Astrocyte (in vitro differentiated cells and primary cell): ENCODE measurements around the gene GABRP. TPM values are rescaled to one million over a fixed set of nuclear protein-coding genes. Genes with fewer than 3 reads are reported as not detected.
A peak's percentile ranks its signal among the peaks of the same experiment; 100 is the strongest.

Source experiments
- DNase-seq: peaks from one replicate; pipeline ENCODE4 v3.0.0-alpha.2; 2010; ENCODE audit warnings: low read depth
- FAIRE-seq: peaks from 2 replicates; lab custom pipeline; 2011; peaks lifted over from hg19 to GRCh38; lab: Jason Lieb, UNC
- H2AFZ ChIP-seq: 2 replicates; pipeline ENCODE4 v1.6.0; 2012; ENCODE audit warnings: low read depth, low read length, inconsistent platforms
- H3K27ac ChIP-seq: 2 replicates; pipeline ENCODE4 v1.5.1; 2011; ENCODE audit warnings: low read depth, low read length, inconsistent platforms
- H3K27me3 ChIP-seq: 2 replicates; pipeline ENCODE4 v1.6.0; 2011; ENCODE audit warnings: low read length, inconsistent platforms; ENCODE audit not compliant: insufficient read depth
- H3K36me3 ChIP-seq: 2 replicates; pipeline ENCODE4 v1.5.1; 2011; ENCODE audit warnings: low read length, inconsistent platforms; ENCODE audit not compliant: insufficient read depth
- H3K4me1 ChIP-seq: 2 replicates; pipeline ENCODE4 v1.5.1; 2011; ENCODE audit warnings: low read length, inconsistent platforms; ENCODE audit not compliant: insufficient read depth
- H3K4me2 ChIP-seq: 2 replicates; pipeline ENCODE4 v1.6.0; 2012; ENCODE audit warnings: low read length, inconsistent platforms
- H3K4me3 ChIP-seq: 2 replicates; pipeline ENCODE4 v1.5.1; 2011; ENCODE audit warnings: low read depth, mild to moderate bottlenecking, low read length, inconsistent platforms; ENCODE audit not compliant: insufficient read depth
- H3K79me2 ChIP-seq: 2 replicates; pipeline ENCODE4 v1.6.0; 2012; ENCODE audit warnings: mild to moderate bottlenecking, low read length, inconsistent platforms; ENCODE audit not compliant: insufficient read depth
- H3K9ac ChIP-seq: 2 replicates; pipeline ENCODE4 v1.6.0; 2012; ENCODE audit warnings: mild to moderate bottlenecking, low read length, inconsistent platforms
- H3K9me3 ChIP-seq: 2 replicates; pipeline ENCODE4 v1.5.1; 2012; ENCODE audit warnings: low read depth, mild to moderate bottlenecking, low read length, inconsistent platforms; ENCODE audit not compliant: insufficient read depth
- H4K20me1 ChIP-seq: 2 replicates; pipeline ENCODE4 v1.6.0; 2012; ENCODE audit warnings: low read length, inconsistent platforms; ENCODE audit not compliant: insufficient read depth
- H3K27ac Mint-ChIP-seq: one replicate; pipeline ENCODE4 v1.8.0; 2021; ENCODE audit warnings: mild to moderate bottlenecking, mixed read lengths; ENCODE audit not compliant: unreplicated experiment
- H3K27me3 Mint-ChIP-seq: one replicate; pipeline ENCODE4 v1.8.0; 2021; ENCODE audit warnings: low read depth, mixed read lengths; ENCODE audit not compliant: unreplicated experiment
- H3K36me3 Mint-ChIP-seq: one replicate; pipeline ENCODE4 v1.8.0; 2021; ENCODE audit warnings: low read depth, mixed read lengths; ENCODE audit not compliant: unreplicated experiment
- H3K4me1 Mint-ChIP-seq: one replicate; pipeline ENCODE4 v1.8.0; 2021; ENCODE audit warnings: low read depth, mixed read lengths; ENCODE audit not compliant: unreplicated experiment
- H3K4me3 Mint-ChIP-seq: one replicate; pipeline ENCODE4 v1.8.0; 2021; ENCODE audit warnings: mild to moderate bottlenecking, moderate library complexity, mixed read lengths; ENCODE audit not compliant: unreplicated experiment
- H3K9me3 Mint-ChIP-seq: one replicate; pipeline ENCODE4 v1.8.0; 2021; ENCODE audit warnings: mild to moderate bottlenecking, mixed read lengths; ENCODE audit not compliant: unreplicated experiment
- EZH2 ChIP-seq: IDR thresholded peaks from 2 replicates; pipeline ENCODE4 v1.6.1; 2012; ENCODE audit warnings: mild to moderate bottlenecking, low read length, inconsistent platforms; ENCODE audit not compliant: insufficient read depth
- total RNA-seq: library from RNA; stranded (reverse); gene quantifications from 2 replicates; pipeline ENCODE4 v1.2.1, GENCODE V29; 2021
- TF ChIP-seq, protein P1 (sequence below): IDR thresholded peaks from 2 replicates; pipeline ENCODE4 v1.5.1; 2011; ENCODE audit warnings: low read depth, mild to moderate bottlenecking, inconsistent platforms, low read length, moderate library complexity; ENCODE audit not compliant: insufficient read depth

GABRP gene
- total RNA-seq, 1 donor from 2014 or later = 0.45 TPM

DNA sequence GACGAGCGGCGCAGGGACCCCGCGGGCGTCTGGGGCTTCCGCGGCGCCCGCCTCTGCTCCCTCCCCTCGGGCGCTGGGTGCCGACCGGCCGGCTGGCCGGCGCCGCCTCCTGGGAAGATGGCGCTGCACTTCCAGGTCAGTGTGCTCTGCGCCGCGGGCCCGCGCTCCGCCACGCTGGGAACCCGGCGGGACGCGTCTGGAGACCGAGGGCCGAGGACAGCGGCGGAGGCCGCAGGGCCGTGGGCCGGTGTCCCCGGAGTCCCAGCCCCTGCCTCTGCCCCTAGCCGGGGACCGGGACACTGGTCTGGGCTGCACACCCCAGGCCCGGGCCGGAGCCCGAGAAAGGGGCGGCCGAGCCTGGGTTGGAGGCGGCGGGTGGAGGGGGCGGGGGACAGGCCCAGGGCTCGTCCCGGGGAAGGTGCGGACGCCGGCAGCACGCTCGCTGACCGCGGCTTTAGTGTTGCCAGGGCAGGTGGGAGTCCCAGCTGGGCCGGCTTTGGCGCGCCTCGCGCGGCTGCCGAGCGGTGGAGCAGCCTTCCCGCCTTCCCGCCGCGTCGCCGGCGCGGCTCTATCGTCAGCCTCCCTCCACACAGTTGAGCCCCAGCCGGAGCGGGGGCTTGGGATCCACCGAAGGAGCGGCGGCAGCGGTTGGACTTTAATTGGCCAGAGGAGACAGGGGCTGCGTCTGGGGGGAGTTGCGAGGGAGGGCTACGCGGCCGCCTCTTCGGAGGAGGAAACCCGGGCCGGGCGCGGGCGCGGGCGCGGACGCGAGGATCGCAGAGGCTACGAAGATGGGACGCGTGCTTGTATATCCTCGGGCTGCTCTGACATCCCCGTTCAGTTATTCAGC, 78.6 kb downstream of the GABRP start, which contains the start of gene RANBP17:
TSS of gene RANBP17 (plus strand) at position 102 of the 850 bp plus-strand sequence.
- H3K27ac Mint-ChIP-seq = peak within 1 kb of the TSS; percentile 91
- Histone ChIP-seq H2AFZ (peak within 1 kb of the TSS; percentile 91), H4K20me1 (peaks cover 21% of the 10 kb centered on the region), H3K4me2 (peak within 1 kb of the TSS; percentile 91), H3K4me1 (peaks cover 14% of the 10 kb centered on the region), H3K9me3 (peaks cover 4% of the 10 kb centered on the region), H3K27me3 (no peaks in the 10 kb centered on the region), H3K27ac (peak within 1 kb of the TSS; percentile 57), H3K4me3 (peak within 1 kb of the TSS; percentile 76), H3K9ac (peak within 1 kb of the TSS; percentile 87), H3K79me2 (peaks cover 41% of the 10 kb centered on the region), H3K36me3 (no peaks in the 10 kb centered on the region)
- H3K36me3 Mint-ChIP-seq = no peaks in the 10 kb centered on the region
- peaks cover 13% of the 10 kb centered on the region for H3K9me3 Mint-ChIP-seq
- DNase-seq (peak; percentile 55), FAIRE-seq (no peak)
- peaks cover 19% of the 10 kb centered on the region for H3K4me1 Mint-ChIP-seq
- peak within 1 kb of the TSS; percentile 91 for H3K4me3 Mint-ChIP-seq
- H3K27me3 Mint-ChIP-seq = no peaks in the 10 kb centered on the region
- TF ChIP-seq, protein P1, sequence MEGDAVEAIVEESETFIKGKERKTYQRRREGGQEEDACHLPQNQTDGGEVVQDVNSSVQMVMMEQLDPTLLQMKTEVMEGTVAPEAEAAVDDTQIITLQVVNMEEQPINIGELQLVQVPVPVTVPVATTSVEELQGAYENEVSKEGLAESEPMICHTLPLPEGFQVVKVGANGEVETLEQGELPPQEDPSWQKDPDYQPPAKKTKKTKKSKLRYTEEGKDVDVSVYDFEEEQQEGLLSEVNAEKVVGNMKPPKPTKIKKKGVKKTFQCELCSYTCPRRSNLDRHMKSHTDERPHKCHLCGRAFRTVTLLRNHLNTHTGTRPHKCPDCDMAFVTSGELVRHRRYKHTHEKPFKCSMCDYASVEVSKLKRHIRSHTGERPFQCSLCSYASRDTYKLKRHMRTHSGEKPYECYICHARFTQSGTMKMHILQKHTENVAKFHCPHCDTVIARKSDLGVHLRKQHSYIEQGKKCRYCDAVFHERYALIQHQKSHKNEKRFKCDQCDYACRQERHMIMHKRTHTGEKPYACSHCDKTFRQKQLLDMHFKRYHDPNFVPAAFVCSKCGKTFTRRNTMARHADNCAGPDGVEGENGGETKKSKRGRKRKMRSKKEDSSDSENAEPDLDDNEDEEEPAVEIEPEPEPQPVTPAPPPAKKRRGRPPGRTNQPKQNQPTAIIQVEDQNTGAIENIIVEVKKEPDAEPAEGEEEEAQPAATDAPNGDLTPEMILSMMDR = no peak
- TF ChIP-seq EZH2 = no peak

DNA sequence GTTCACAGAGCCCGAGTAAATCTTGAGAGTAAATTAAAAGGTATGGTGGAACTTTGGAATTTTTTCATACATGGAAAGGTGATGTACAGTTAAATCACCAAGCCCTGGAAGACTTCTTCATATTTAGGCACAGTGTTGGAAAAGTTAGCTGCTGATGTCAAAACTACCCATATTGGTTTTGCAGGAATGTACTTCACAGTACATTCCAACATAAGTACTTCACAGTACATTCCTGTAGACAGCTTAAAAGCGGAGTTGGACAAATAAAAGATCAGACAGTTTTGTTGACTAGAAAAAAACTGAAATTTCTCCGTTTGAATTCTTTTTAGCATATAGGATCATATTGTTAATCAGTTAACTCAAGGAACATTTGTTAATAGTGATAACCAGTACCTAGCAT, 80.1 kb downstream of the GABRP start:
- H2AFZ ChIP-seq = no peak overlapping the region
- H3K4me1 ChIP-seq = peaks cover 14% of the 10 kb centered on the region
- Mint-ChIP-seq H3K9me3 (peaks cover 12% of the 10 kb centered on the region), H3K27me3 (no peaks in the 10 kb centered on the region), H3K4me1 (peaks cover 19% of the 10 kb centered on the region), H3K4me3 (peak overlapping the region; percentile 91), H3K27ac (peak overlapping the region; percentile 91), H3K36me3 (no peaks in the 10 kb centered on the region)
- H3K27me3 ChIP-seq = no peaks in the 10 kb centered on the region
- H3K4me3 ChIP-seq = no peak overlapping the region
- H3K9ac ChIP-seq = peak overlapping the region; percentile 87
- peak overlapping the region; percentile 91 for H3K4me2 ChIP-seq
- H3K36me3 ChIP-seq = no peaks in the 10 kb centered on the region
- TF ChIP-seq, protein P1 = no peak
- TF ChIP-seq EZH2 = no peak
- peaks cover 21% of the 10 kb centered on the region for H4K20me1 ChIP-seq
- DNase-seq (peak; percentile 84), FAIRE-seq (peak; percentile 74)
- H3K27ac ChIP-seq = no peak overlapping the region
- peaks cover 4% of the 10 kb centered on the region for H3K9me3 ChIP-seq
- peaks cover 41% of the 10 kb centered on the region for H3K79me2 ChIP-seq

Other genes with a start within 250 kb of the GABRP start
- 15.9 and 16.2 TPM in 2 replicates for gene RANBP17, start 78.3 kb downstream of the GABRP start, total RNA-seq